BLaER1 treated with 17β-estradiol and CSF1 and Interleukin-3, amounts not matched to agents 10 nM and 100 nM (cell line): ENCODE results near the gene FOXP1.

Experiments
- H3K27ac ChIP-seq, 11 experiments: shearing (Covaris generic); formaldehyde crosslinking; 2 replicates each; pipeline ENCODE4 v1.8.1; 2022
- H3K27me3 ChIP-seq, 11 experiments: shearing (Covaris generic); formaldehyde crosslinking; 2 replicates each; pipeline ENCODE4 v1.8.1; 2022
- H3K36me3 ChIP-seq, 11 experiments: shearing (Covaris generic); formaldehyde crosslinking; 2 replicates each; pipeline ENCODE4 v1.8.1; 2022
- H3K4me1 ChIP-seq, 10 experiments: shearing (Covaris generic); formaldehyde crosslinking; 2 replicates each; pipeline ENCODE4 v1.8.1; 2022
- H3K4me2 ChIP-seq, 11 experiments: shearing (Covaris generic); formaldehyde crosslinking; 2 replicates each; pipeline ENCODE4 v1.8.1; 2022
- H3K4me3 ChIP-seq, 10 experiments: shearing (Covaris generic); formaldehyde crosslinking; 2 replicates each; pipeline ENCODE4 v1.8.1; 2022
- H3K9ac ChIP-seq, 11 experiments: shearing (Covaris generic); formaldehyde crosslinking; 2 replicates each; pipeline ENCODE4 v1.8.1; 2022
- H3K9me3 ChIP-seq, 11 experiments: shearing (Covaris generic); formaldehyde crosslinking; replicated peaks in 1 of 11; 2 replicates each; pipeline ENCODE4 v1.8.1; 2022
- H4K20me1 ChIP-seq, 11 experiments: shearing (Covaris generic); formaldehyde crosslinking; 2 replicates each; pipeline ENCODE4 v1.8.1; 2022
- Cebpa-rat ChIP-seq, 11 experiments: shearing (Covaris generic); IDR thresholded peaks; 2 replicates each; pipeline ENCODE4 v1.8.1; 2022

FOXP1 gene

GRCh38 chr3:70951316-70951715 is 632.2 kb downstream of the FOXP1 start:
- Histone ChIP-seq H3K9ac (no peak overlapping the region), H3K36me3 (no peaks in the 10 kb centered on the region), H3K4me3 (no peak overlapping the region), H3K27ac (no peak overlapping the region), H3K9me3 (no peaks in the 10 kb centered on the region), H4K20me1 (no peaks in the 10 kb centered on the region), H3K4me1 (no peaks in the 10 kb centered on the region), H3K4me2 (no peak overlapping the region), H3K27me3 (no peaks in the 10 kb centered on the region)
- no peak for TF ChIP-seq Cebpa-rat (IDR thresholded peaks at IDR 0.05)

GRCh38 chr3:70947579-70947978 is 635.9 kb downstream of the FOXP1 start:
- Histone ChIP-seq H3K27ac (no peak overlapping the region), H3K9me3 (no peaks in the 10 kb centered on the region), H3K4me1 (peaks cover 0 to 8% (median 0%) of the 10 kb centered on the region in 10 experiments; a peak in 2 of 20 replicates), H3K4me3 (no peak overlapping the region), H4K20me1 (no peaks in the 10 kb centered on the region), H3K9ac (no peak overlapping the region), H3K27me3 (no peaks in the 10 kb centered on the region), H3K36me3 (no peaks in the 10 kb centered on the region), H3K4me2 (no peak overlapping the region)
- no peak for TF ChIP-seq Cebpa-rat (IDR thresholded peaks at IDR 0.05)

- no peak overlapping the region for H3K4me3 ChIP-seq
- no peak overlapping the region for H3K27ac ChIP-seq
- H4K20me1 ChIP-seq: no peaks in the 10 kb centered on the region
- H3K36me3 ChIP-seq: no peaks in the 10 kb centered on the region
- peaks cover 0 to 8% (median 0%) of the 10 kb centered on the region in 10 experiments; a peak in 2 of 20 replicates for H3K4me1 ChIP-seq
- H3K27me3 ChIP-seq: no peaks in the 10 kb centered on the region
- H3K9me3 ChIP-seq: no peaks in the 10 kb centered on the region
- H3K4me2 ChIP-seq: no peak overlapping the region
- H3K9ac ChIP-seq: no peak overlapping the region
- no peak for TF ChIP-seq Cebpa-rat (IDR thresholded peaks at IDR 0.05)
Measured at GRCh38 chr3:70943886-70944285, 639.6 kb downstream of the FOXP1 start.

- Histone ChIP-seq H3K4me1 (peaks cover 0 to 18% (median 5%) of the 10 kb centered on the region in 10 experiments; a peak in 9 of 20 replicates), H3K27ac (no peak overlapping the region), H3K9ac (no peak overlapping the region), H3K36me3 (no peaks in the 10 kb centered on the region), H3K4me2 (peak overlapping the region in 6 of 11 experiments; percentile 4 to 54 (median 40); a peak in 10 of 22 replicates), H3K9me3 (peaks cover 0 to 5% (median 0%) of the 10 kb centered on the region in 11 experiments; a peak in 1 of 22 replicates), H3K4me3 (no peak overlapping the region), H4K20me1 (no peaks in the 10 kb centered on the region), H3K27me3 (no peaks in the 10 kb centered on the region)
- TF ChIP-seq Cebpa-rat (IDR thresholded peaks at IDR 0.05): no peak
Measured at GRCh38 chr3:70933105-70933810, 650.3 kb downstream of the FOXP1 start.

GRCh38 chr3:70930066-70930465 is 653.5 kb downstream of the FOXP1 start:
- no peak overlapping the region for H3K9ac ChIP-seq
- no peaks in the 10 kb centered on the region for H3K36me3 ChIP-seq
- no peaks in the 10 kb centered on the region for H3K27me3 ChIP-seq
- no peak overlapping the region for H3K4me3 ChIP-seq
- H3K4me2 ChIP-seq: no peak overlapping the region
- peaks cover 0 to 13% (median 5%) of the 10 kb centered on the region in 10 experiments; a peak in 9 of 20 replicates for H3K4me1 ChIP-seq
- peaks cover 0 to 5% (median 0%) of the 10 kb centered on the region in 11 experiments; a peak in 1 of 22 replicates for H3K9me3 ChIP-seq
- H4K20me1 ChIP-seq: no peaks in the 10 kb centered on the region
- TF ChIP-seq Cebpa-rat (IDR thresholded peaks at IDR 0.05): no peak
- no peak overlapping the region for H3K27ac ChIP-seq

- no peaks in the 10 kb centered on the region for H3K27me3 ChIP-seq
- no peaks in the 10 kb centered on the region for H3K4me1 ChIP-seq
- H3K36me3 ChIP-seq: no peaks in the 10 kb centered on the region
- H3K27ac ChIP-seq: no peak overlapping the region
- H4K20me1 ChIP-seq: no peaks in the 10 kb centered on the region
- no peak for TF ChIP-seq Cebpa-rat (IDR thresholded peaks at IDR 0.05)
- H3K9ac ChIP-seq: no peak overlapping the region
- H3K4me2 ChIP-seq: no peak overlapping the region
- peaks cover 0 to 11% (median 0%) of the 10 kb centered on the region in 11 experiments; a peak in 4 of 22 replicates for H3K9me3 ChIP-seq
- H3K4me3 ChIP-seq: no peak overlapping the region
Measured at GRCh38 chr3:70927239-70927638, 656.3 kb downstream of the FOXP1 start.

GRCh38 chr3:70926835-70927234 is 656.7 kb downstream of the FOXP1 start:
- Histone ChIP-seq H3K9me3 (peaks cover 0 to 11% (median 0%) of the 10 kb centered on the region in 11 experiments; a peak in 4 of 22 replicates), H3K27ac (no peak overlapping the region), H3K4me1 (no peaks in the 10 kb centered on the region), H3K4me3 (no peak overlapping the region), H3K27me3 (no peaks in the 10 kb centered on the region), H3K4me2 (no peak overlapping the region), H4K20me1 (no peaks in the 10 kb centered on the region), H3K36me3 (no peaks in the 10 kb centered on the region), H3K9ac (no peak overlapping the region)
- TF ChIP-seq Cebpa-rat (IDR thresholded peaks at IDR 0.05): no peak

GRCh38 chr3:70919661-70920060 is 663.9 kb downstream of the FOXP1 start:
- Histone ChIP-seq H3K4me1 (peaks cover 0 to 18% (median 0%) of the 10 kb centered on the region in 10 experiments; a peak in 2 of 20 replicates), H3K27ac (no peak overlapping the region), H3K9ac (no peak overlapping the region), H3K4me2 (no peak overlapping the region), H3K4me3 (no peak overlapping the region), H3K27me3 (no peaks in the 10 kb centered on the region), H3K36me3 (no peaks in the 10 kb centered on the region), H3K9me3 (peaks cover 0 to 11% (median 0%) of the 10 kb centered on the region in 11 experiments; a peak in 4 of 22 replicates), H4K20me1 (no peaks in the 10 kb centered on the region)
- no peak for TF ChIP-seq Cebpa-rat (IDR thresholded peaks at IDR 0.05)

- H3K4me1 ChIP-seq: peaks cover 0 to 18% (median 0%) of the 10 kb centered on the region in 10 experiments; a peak in 2 of 20 replicates
- H3K9ac ChIP-seq: no peak overlapping the region
- no peak for TF ChIP-seq Cebpa-rat (IDR thresholded peaks at IDR 0.05)
- no peak overlapping the region for H3K27ac ChIP-seq
- H3K27me3 ChIP-seq: no peaks in the 10 kb centered on the region
- no peak overlapping the region for H3K4me2 ChIP-seq
- no peak overlapping the region for H3K4me3 ChIP-seq
- peaks cover 0 to 9% (median 0%) of the 10 kb centered on the region in 11 experiments; a peak in 4 of 22 replicates for H3K9me3 ChIP-seq
- no peaks in the 10 kb centered on the region for H4K20me1 ChIP-seq
- no peaks in the 10 kb centered on the region for H3K36me3 ChIP-seq
Measured at GRCh38 chr3:70919091-70919490, 664.4 kb downstream of the FOXP1 start.
